GM12865 (cell line): ENCODE measurements around the gene FAAP100.

ENCODE experiments used
- DNase-seq: peaks from one replicate; pipeline ENCODE4 v3.0.0; 2010; ENCODE audit warnings: low read depth
- H3K4me3 ChIP-seq: 2 replicates; pipeline ENCODE4 v1.5.1; 2011; ENCODE audit warnings: mild to moderate bottlenecking, low read depth, low read length, control low read depth
- CTCF ChIP-seq: IDR thresholded peaks from 2 replicates; pipeline ENCODE4 v1.5.1; 2011; ENCODE audit warnings: low read length, control low read depth, low read depth, inconsistent platforms; ENCODE audit not compliant: insufficient read depth; ENCODE audit errors: missing control alignments

Gene FAAP100

GRCh38 chr17:81576621-81577277 is 24.6 kb upstream of the FAAP100 start:
- no peak for TF ChIP-seq CTCF
- DNase-seq = no peak
- H3K4me3 ChIP-seq = no peak overlapping the region

- no peak for DNase-seq
- no peak overlapping the region for H3K4me3 ChIP-seq
- no peak for TF ChIP-seq CTCF
Observed at GRCh38 chr17:81575836-81576235, 23.7 kb upstream of the FAAP100 start.

GRCh38 chr17:81574643-81574956 is 22.4 kb upstream of the FAAP100 start:
- no peak for DNase-seq
- TF ChIP-seq CTCF = no peak
- no peak overlapping the region for H3K4me3 ChIP-seq

- no peak for TF ChIP-seq CTCF
- H3K4me3 ChIP-seq = no peak overlapping the region
- DNase-seq = no peak
Observed at GRCh38 chr17:81573794-81574642, 21.9 kb upstream of the FAAP100 start.

GRCh38 chr17:81572563-81573168 is 20.5 kb upstream of the FAAP100 start:
- no peak overlapping the region for H3K4me3 ChIP-seq
- no peak for TF ChIP-seq CTCF
- no peak for DNase-seq

- no peak for TF ChIP-seq CTCF
- no peak for DNase-seq
- H3K4me3 ChIP-seq = no peak overlapping the region
Observed at GRCh38 chr17:81570964-81571363, 18.8 kb upstream of the FAAP100 start.
